Erythroblast (primary cell): ENCODE data around the gene OR2V2.

Experiments
- GATA1 ChIP-seq: IDR thresholded peaks from 2 replicates; pipeline ENCODE4 v1.6.1; 2011; ENCODE audit warnings: low read depth, mild to moderate bottlenecking, control low read depth, low read length, moderate library complexity
- POLR2A ChIP-seq: IDR thresholded peaks from 2 replicates; pipeline ENCODE4 v1.6.1; 2011; ENCODE audit warnings: mild to moderate bottlenecking, low read length

GRCh38 chr5:181191526-181192336, 44.3 kb downstream of the OR2V2 start:
- TF ChIP-seq POLR2A, result peak; percentile 61
- TF ChIP-seq GATA1, result no peak
